NCI-H187 treated with DMSO at 0.1 percent for 48 hours (cell line): ENCODE data around the gene CTNNA3.
"Not testable (repeated sequence)": the region's sequence is repeated elsewhere in the genome, so short reads cannot be mapped to it uniquely, and the experiment has no call there.

ENCODE experiments used
- DNase-seq: peaks from one replicate; lab custom pipeline; 2025; lab: John Stamatoyannopoulos, UW

Gene CTNNA3

GRCh38 chr10:66378117-66378876 lies 1317.7 kb downstream of the CTNNA3 start:
- DNase-seq = no peak

DNA sequence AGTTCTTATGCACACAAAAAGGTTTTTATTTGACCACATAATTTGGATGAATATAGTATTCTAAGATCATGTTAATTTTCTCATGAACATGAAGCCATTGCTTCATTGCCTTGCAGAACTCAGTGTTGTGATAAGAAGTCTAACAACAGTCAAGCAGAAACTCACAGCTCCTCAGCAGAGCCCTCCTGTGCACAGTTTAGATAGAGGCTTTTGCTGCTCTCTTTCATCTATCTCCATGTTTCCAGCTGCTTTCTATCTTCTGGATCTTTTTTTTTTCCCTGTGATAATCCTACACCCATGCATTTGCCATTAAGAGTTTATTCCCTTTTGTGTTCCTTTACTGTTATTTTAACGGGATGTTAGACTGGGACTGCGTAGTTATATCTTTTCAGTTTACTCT lies 1327.8 kb downstream of the CTNNA3 start:
- no peak for DNase-seq

- no peak for DNase-seq
Measured at GRCh38 chr10:66366163-66366562, 1329.8 kb downstream of the CTNNA3 start.

GRCh38 chr10:66365686-66366085 lies 1330.3 kb downstream of the CTNNA3 start:
- DNase-seq = no peak

DNA sequence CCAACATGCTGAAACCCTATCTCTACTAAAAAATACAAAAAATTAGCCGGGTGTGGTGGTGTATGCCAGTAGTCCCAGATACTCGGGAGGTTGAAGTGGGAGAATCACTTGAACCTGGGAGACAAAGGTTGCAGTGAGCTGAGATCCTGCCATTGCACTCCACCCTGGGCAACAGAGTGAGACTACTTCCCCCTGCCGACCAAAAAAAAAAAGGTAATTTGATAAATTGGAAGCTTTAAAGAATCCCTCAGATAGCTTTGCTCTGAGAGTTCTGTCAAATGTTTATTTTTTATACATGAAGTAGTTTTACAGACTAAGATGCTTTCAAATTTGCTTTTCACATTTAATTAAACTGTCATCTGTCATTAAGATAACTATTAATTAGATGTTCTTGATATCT lies 1333.5 kb downstream of the CTNNA3 start:
- DNase-seq = no peak

DNA sequence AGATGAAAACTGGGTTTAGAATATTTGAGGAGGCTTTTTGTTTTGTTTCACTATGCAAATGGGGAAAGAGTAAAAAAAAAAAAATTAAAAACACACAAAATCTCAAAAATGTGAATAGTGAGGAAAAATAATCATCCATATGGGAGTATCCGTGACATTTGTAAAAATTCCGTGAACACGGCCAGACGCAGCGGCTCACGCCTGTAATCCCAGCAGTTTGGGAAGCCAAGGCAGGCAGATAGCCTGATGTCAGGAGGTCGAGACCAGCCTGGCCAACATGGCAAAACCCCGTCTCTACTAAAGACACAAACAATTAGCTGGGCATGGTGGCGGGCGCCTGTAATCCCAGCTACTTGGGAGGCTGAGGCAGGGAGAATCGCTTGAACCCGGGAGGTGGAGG lies 1342.2 kb downstream of the CTNNA3 start:
- DNase-seq = not testable (repeated sequence)

DNA sequence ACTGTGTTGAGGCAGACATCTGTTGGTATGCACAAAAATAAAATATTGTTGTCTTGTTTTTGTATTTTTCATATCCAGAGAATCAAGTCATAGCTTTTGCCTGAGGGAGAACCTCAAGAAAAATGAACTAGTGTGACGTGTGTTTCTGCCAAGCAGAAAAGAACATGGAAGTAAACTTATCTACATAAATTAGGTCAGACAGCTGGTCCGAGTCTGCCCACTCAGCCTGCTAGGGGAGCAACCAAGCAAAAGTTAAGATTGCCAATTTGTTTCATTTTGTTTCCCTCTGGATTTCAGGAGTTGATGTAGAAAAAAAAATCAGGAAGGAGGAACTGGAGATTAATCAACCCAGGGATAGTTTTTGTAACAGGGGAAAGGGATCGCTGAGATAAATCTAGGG lies 1342.6 kb downstream of the CTNNA3 start:
- DNase-seq = no peak

- DNase-seq = no peak
Measured at GRCh38 chr10:66350622-66351399, 1345.2 kb downstream of the CTNNA3 start.

DNA sequence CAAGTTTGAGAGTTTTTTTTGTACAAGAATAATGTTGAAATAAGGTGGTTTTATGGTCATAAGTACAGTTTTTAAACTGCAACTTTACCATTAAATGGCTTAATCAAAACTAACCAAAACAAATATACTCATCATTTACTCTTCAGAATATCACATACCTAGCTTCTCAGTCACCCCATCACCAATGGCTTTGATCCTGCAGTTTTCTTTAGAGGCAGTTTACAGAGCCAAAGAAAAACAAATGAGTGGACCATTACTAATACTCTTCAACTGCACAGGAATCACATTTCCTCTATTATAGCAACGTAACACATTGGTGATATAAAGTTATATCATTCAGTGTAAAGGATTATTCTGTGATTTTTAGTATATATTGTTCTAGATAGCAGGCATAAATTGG lies 1346.3 kb downstream of the CTNNA3 start:
- DNase-seq = no peak

GRCh38 chr10:66349076-66349475 lies 1346.9 kb downstream of the CTNNA3 start:
- DNase-seq = no peak

GRCh38 chr10:66337211-66337610 lies 1358.8 kb downstream of the CTNNA3 start:
- no peak for DNase-seq

DNA sequence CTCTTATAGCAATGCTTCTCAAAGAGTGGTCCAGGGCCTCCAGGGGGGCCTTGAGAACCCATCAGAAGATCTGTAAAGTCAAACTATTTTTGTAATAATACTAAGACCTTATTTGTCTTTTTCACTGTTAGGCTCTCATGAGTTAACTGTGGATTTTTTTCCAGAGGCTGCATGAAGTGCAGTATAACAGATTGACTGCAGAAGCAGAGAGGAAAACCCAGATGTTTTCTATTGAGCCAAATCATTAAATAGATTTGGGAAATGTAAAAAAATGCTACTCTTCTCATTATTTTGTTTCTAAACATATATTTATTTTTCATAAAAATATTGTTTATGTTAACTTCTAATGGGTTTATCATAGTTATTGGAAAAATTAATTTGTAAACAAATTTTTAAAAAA lies 1359.2 kb downstream of the CTNNA3 start:
- DNase-seq = no peak

GRCh38 chr10:66335753-66336152 lies 1360.2 kb downstream of the CTNNA3 start:
- not testable (repeated sequence) for DNase-seq

DNA sequence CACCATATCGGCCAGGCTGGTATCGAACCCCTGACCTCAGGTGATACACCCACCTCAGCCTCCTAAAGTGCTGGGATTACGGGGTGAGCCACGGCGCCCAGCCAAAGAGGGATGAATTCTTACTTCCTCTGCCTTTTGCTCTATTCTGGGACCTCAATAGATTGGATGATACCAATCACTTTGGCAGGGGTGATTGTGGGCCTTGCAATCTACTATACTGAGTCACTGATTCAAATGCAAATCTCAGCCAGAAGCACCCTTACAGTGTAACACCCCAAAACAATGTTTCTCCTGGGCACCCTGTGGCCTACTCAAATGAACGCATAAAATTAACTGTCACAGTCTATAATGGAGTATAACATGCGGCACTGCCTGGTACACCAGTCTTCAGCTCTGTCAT lies 1366.8 kb downstream of the CTNNA3 start:
- no peak for DNase-seq

- DNase-seq = no peak
Measured at GRCh38 chr10:66326876-66327275, 1369.1 kb downstream of the CTNNA3 start.

DNA sequence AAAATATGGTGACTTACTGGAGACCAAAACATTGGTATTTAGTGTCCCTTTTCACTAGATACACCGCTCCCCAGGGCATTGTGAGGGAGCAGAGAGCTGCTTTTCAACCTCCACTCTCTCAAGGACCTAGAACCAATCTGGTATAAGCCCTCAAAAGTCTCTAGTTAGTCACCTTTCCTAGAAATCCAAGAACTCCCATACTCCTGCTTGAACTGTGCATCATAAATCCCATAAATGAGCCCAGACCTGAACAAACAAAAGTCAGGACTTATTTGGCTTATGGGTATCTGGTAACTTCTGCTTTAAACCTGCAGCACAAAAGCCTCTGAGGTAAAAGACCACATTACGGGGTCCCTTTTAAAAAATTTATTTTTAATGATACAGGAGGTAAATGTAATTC lies 1373.2 kb downstream of the CTNNA3 start:
- no peak for DNase-seq

DNA sequence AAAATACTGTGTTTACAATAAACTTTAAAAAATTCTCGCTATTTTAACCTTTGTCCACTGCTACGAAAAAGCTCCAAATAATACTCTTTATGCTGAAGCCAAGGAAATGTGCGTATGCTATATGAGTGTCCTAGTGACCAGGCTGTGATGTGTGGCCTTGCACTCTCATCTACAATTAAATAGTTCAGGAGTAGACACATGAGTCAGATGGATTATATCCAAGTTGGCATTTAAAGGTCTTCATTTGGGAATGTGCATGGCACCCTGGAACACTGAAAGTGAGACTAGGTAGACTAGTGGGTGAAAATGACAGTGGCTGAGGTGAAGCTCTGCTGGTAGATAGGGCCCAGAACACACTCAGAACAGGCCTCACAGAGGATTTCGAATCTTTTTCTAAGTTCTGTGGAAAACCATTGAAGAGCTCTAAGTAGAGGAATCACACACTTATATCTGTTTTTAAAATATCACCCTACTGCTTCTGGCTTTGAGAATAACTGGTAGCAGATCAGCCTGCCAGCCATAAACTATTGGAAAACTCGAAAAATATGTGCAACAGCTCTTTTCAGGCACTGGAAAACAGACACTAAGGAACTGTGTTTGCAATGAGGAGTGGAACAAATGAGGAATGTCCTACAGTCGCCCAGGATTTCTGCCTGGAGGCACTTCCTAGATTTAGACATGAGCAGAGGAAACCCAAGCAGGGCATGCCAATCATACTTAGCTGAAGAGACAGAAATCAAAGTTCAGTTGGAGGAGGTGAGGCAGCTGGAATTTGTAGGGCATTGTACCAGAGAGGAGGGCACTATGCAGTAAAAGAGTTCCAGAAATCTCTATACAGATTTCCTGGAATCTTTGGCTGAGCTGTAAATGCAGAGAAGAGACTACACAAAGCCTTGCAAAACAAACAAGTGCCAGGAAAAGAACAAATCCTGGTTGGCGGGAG lies 1374.0 kb downstream of the CTNNA3 start:
- DNase-seq = no peak

DNA sequence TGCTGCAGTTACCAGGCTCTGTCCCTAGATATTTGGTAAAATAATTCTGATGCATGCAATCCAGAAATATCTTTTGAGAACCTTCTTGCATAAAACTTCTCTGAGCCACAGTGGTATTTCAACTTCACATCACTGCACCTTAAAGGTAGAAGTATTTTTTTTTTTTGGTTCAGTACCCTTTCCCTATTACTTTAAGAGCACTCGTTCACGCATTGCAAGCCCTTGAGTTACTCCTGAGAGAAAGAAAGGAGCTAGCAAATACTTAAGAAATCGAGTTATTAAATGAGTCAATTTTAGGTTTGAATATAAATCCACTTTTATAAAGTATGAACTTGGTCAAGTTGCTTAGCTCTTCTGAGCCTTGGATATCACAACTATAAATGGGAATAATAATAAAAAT lies 1377.2 kb downstream of the CTNNA3 start:
- DNase-seq = no peak

DNA sequence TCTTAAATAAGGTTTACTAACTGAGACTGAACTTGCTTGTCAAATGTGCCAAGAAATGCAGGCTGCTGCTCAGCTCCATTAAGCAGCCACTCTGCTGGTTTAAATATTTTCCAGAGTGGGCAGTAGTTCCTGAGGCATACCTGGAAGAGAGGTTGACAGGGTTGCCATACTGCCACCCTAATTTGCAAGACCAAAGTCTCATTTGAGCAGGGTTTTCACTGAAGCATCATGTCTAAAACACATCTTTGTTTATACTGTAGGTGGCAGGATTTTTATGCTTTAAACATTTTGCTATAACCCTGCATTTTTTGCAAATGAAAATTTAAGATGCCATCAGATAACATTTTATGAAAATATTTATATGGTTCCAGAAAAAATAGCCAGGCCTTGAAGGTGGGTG lies 1388.2 kb downstream of the CTNNA3 start:
- no peak for DNase-seq

DNA sequence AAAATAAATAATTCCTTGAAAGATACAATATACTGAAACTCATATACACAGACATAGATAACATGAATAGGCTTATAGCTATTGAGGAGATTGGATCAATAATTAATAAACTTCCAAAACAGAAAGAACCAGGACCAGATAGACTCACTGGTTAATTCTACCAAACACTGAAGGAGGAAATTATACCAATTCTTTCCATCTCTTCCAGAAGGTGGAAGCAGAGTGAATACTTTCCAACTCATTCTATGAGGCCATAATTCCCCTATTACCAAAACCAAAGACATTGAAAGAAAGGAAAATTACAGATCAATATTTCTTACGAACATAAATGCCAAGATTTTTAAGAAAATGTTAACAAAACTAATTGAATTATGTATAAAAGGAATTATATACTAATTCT lies 1394.9 kb downstream of the CTNNA3 start:
- no peak for DNase-seq

GRCh38 chr10:66295602-66296001 lies 1400.4 kb downstream of the CTNNA3 start:
- no peak for DNase-seq

DNA sequence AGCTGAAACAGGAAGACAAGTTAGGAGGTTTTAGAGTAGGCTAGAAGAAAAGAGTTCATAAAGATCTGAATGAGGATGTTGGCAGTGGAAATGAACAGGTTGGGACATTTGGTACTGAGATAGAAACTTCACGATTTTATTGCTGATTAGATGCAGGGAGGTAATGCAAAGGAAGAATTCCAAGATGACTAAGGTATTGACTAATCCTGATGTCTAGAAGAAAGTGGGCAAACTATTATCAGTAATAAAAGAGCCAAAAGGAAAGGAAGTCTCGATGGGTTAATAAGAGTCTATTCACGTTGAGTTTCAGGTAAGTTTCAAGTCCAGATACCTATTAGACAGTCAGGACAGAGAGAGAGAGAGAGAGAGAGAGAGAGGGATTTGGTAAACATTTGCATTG lies 1401.5 kb downstream of the CTNNA3 start:
- DNase-seq = no peak
